ENCODE data around the gene ZNF207. TPM values are rescaled to one million over a fixed set of nuclear protein-coding genes. Genes with fewer than 3 reads are reported as not detected.

Gene ZNF207
- total RNA-seq, 1 experiment from 2014 or later, result 296 TPM

GRCh38 chr17:32323811-32324491 is 26.0 kb upstream of the ZNF207 start:
- no peak overlapping the region for H2AFZ ChIP-seq (ENCODE audit: low read length)
- WGBS (ENCODE audit: extremely low coverage, insufficient read length, low lambda C conversion rate), result no CpG with 5 or more reads among the region's 11 CpGs

More at GRCh38 chr17:32323811-32324491, 26.0 kb upstream of the ZNF207 start:
- no peak for DNase-seq
- Mint-ChIP-seq H3K9me3 (no peaks in the 10 kb centered on the region), H3K4me1 (peaks cover 22 to 26% of the 10 kb centered on the region in 2 experiments), H3K36me3 (ENCODE audit: insufficient read depth in 1 of 3, low read depth in 3 of 3) (peaks cover 0 to 19% (median 7%) of the 10 kb centered on the region in 3 experiments; a peak in 6 of 7 replicates), H3K27ac (peak overlapping the region; percentile 70 to 90 (median 78); a peak in 6 of 7 replicates), H3K27me3 (ENCODE audit: low read depth) (no peaks in the 10 kb centered on the region), H3K4me3 (no peak overlapping the region)
- TF ChIP-seq, protein P1, sequence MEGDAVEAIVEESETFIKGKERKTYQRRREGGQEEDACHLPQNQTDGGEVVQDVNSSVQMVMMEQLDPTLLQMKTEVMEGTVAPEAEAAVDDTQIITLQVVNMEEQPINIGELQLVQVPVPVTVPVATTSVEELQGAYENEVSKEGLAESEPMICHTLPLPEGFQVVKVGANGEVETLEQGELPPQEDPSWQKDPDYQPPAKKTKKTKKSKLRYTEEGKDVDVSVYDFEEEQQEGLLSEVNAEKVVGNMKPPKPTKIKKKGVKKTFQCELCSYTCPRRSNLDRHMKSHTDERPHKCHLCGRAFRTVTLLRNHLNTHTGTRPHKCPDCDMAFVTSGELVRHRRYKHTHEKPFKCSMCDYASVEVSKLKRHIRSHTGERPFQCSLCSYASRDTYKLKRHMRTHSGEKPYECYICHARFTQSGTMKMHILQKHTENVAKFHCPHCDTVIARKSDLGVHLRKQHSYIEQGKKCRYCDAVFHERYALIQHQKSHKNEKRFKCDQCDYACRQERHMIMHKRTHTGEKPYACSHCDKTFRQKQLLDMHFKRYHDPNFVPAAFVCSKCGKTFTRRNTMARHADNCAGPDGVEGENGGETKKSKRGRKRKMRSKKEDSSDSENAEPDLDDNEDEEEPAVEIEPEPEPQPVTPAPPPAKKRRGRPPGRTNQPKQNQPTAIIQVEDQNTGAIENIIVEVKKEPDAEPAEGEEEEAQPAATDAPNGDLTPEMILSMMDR (conservative IDR thresholded peaks at IDR 0.05), result no peak
- H4K5ac ChIP-seq (ENCODE audit: insufficient read length, low read depth, low read length), result no peak overlapping the region
- H3K9me3 ChIP-seq (ENCODE audit: control insufficient read depth, low read depth, low read length), result no peaks in the 10 kb centered on the region
- no peaks in the 10 kb centered on the region for H3K23me2 ChIP-seq (ENCODE audit: insufficient read length, low read depth, low read length, poor library complexity, severe bottlenecking)
- H3K4me2 ChIP-seq (ENCODE audit: insufficient read depth, insufficient read length, low read length), result no peak overlapping the region
- H2AK5ac ChIP-seq (ENCODE audit: insufficient read length, low read length), result no peak overlapping the region
- H3K4me1 ChIP-seq (ENCODE audit: insufficient read depth, low read length), result no peaks in the 10 kb centered on the region; the same call in 1 of the 2 replicates
- H2BK120ac ChIP-seq (ENCODE audit: low read depth, low read length, poor library complexity, severe bottlenecking), result no peak overlapping the region
- H3K56ac ChIP-seq (ENCODE audit: insufficient read length, low read depth, low read length), result no peak overlapping the region
- no peaks in the 10 kb centered on the region for H3K27me3 ChIP-seq (ENCODE audit: insufficient read depth, low read length)
- no peak overlapping the region for H3T11ph ChIP-seq (ENCODE audit: low read length)
- H3K79me2 ChIP-seq (ENCODE audit: insufficient read depth, low read length), result no peaks in the 10 kb centered on the region
- H2BK20ac ChIP-seq (ENCODE audit: low read depth, low read length, poor library complexity, severe bottlenecking), result no peak overlapping the region
- no peak overlapping the region for H3K18ac ChIP-seq (ENCODE audit: insufficient read length, low read depth, low read length)
- no peak overlapping the region for H3K27ac ChIP-seq (ENCODE audit: insufficient read length, low read depth, low read length)
- H3K14ac ChIP-seq (ENCODE audit: insufficient read depth, low read length), result peak overlapping the region; percentile 44; the same call in 1 of the 2 replicates
- H2BK15ac ChIP-seq (ENCODE audit: low read depth, low read length), result no peak overlapping the region
- H3K23ac ChIP-seq (ENCODE audit: insufficient read length, low read depth, low read length), result no peak overlapping the region
- no peaks in the 10 kb centered on the region for H4K20me1 ChIP-seq (ENCODE audit: control insufficient read depth, insufficient read depth, insufficient read length)
- no peak overlapping the region for H3K9ac ChIP-seq (ENCODE audit: extremely low read depth, insufficient read length, low read length)
- no peak overlapping the region for H3K4ac ChIP-seq (ENCODE audit: low read depth, low read length)
- H2BK5ac ChIP-seq (ENCODE audit: insufficient read length, low read length), result no peak overlapping the region
- no peak overlapping the region for H4K8ac ChIP-seq (replicated peaks; ENCODE audit: insufficient read length, low read depth, low read length)
- no peaks in the 10 kb centered on the region for H3K79me1 ChIP-seq (ENCODE audit: insufficient read depth, low read depth, low read length, poor library complexity, severe bottlenecking)
- no peak overlapping the region for H4K91ac ChIP-seq (ENCODE audit: insufficient read length, low read depth, low read length)
- H2BK12ac ChIP-seq (ENCODE audit: insufficient read length, low read depth, low read length), result no peak overlapping the region
